ENCODE results near the gene NUDT1. TPM values are rescaled to one million over a fixed set of nuclear protein-coding genes. Genes with fewer than 3 reads are reported as not detected.

Gene NUDT1
- total RNA-seq, 2 experiments from 2014 or later: 12.8 to 13.0 TPM

- H3K4me3 ChIP-seq (ENCODE audit: low read length): no peak overlapping the region
- no peak overlapping the region for H3K27ac ChIP-seq (ENCODE audit: low read depth in 1 of 2, low read length in 2 of 2)
- Mint-ChIP-seq H3K4me3 (no peak overlapping the region), H3K9me3 (no peaks in the 10 kb centered on the region), H3K27me3 (no peaks in the 10 kb centered on the region), H3K36me3 (ENCODE audit: low read depth) (no peaks in the 10 kb centered on the region), H3K27ac (no peak overlapping the region), H3K4me1 (ENCODE audit: low read depth) (no peaks in the 10 kb centered on the region)
- H3K27me3 ChIP-seq (ENCODE audit: control insufficient read depth in 1 of 2, insufficient read depth in 2 of 2, low read length in 2 of 2): no peaks in the 10 kb centered on the region
- intact Hi-C loops (cut with DNase I, micrococcal nuclease): no loop called here
- DNase-seq (no peak), ATAC-seq (ENCODE audit: poor library complexity) (no peak)
- peaks cover 0 to 5% of the 10 kb centered on the region in 2 experiments for H3K9me3 ChIP-seq (ENCODE audit: control insufficient read depth in 1 of 2, insufficient read depth in 1 of 2, low read length in 2 of 2)
- ChIA-PET POLR2A (no interaction called here), CTCF (no interaction called here)
- H3K36me3 ChIP-seq (ENCODE audit: insufficient read depth, low read length): no peaks in the 10 kb centered on the region
- TF ChIP-seq, protein P1, sequence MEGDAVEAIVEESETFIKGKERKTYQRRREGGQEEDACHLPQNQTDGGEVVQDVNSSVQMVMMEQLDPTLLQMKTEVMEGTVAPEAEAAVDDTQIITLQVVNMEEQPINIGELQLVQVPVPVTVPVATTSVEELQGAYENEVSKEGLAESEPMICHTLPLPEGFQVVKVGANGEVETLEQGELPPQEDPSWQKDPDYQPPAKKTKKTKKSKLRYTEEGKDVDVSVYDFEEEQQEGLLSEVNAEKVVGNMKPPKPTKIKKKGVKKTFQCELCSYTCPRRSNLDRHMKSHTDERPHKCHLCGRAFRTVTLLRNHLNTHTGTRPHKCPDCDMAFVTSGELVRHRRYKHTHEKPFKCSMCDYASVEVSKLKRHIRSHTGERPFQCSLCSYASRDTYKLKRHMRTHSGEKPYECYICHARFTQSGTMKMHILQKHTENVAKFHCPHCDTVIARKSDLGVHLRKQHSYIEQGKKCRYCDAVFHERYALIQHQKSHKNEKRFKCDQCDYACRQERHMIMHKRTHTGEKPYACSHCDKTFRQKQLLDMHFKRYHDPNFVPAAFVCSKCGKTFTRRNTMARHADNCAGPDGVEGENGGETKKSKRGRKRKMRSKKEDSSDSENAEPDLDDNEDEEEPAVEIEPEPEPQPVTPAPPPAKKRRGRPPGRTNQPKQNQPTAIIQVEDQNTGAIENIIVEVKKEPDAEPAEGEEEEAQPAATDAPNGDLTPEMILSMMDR (IDR thresholded peaks at IDR 0.05): no peak
- no peaks in the 10 kb centered on the region for H3K4me1 ChIP-seq (ENCODE audit: insufficient read depth, low read length)
Measured at GRCh38 chr7:2289111-2289586, 47.1 kb downstream of the NUDT1 start.

DNA sequence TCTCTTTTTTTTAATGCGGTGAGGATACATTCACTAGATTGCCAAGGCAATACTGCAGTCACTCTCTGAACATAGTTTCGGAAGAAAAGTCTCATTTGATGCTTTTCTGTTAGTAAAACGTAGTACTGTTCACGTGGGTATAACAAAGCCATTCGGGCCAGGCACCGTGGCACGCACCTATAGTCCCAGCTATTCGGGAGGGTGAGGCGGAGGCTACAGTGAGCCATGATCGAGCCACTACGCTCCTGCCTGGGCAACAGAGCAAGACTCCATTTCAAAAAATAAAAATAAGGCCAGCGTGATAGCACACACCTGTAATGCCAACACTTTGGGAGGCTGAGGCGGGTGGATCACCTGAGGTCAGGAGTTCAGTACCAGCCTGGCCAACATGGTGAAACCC is 47.6 kb downstream of the NUDT1 start:
- Mint-ChIP-seq H3K36me3 (ENCODE audit: low read depth) (no peaks in the 10 kb centered on the region), H3K4me1 (ENCODE audit: low read depth) (no peaks in the 10 kb centered on the region), H3K4me3 (no peak overlapping the region), H3K27me3 (no peaks in the 10 kb centered on the region), H3K9me3 (no peaks in the 10 kb centered on the region), H3K27ac (no peak overlapping the region)
- ATAC-seq (ENCODE audit: poor library complexity): no peak
- POLR2A ChIA-PET: no interaction called here
- H3K9me3 ChIP-seq (ENCODE audit: control insufficient read depth in 1 of 2, insufficient read depth in 1 of 2, low read length in 2 of 2): peaks cover 0 to 5% of the 10 kb centered on the region in 2 experiments
- no peaks in the 10 kb centered on the region for H3K4me1 ChIP-seq (ENCODE audit: insufficient read depth, low read length)
- intact Hi-C loops (cut with DNase I, micrococcal nuclease): no loop called here
- TF ChIP-seq, protein P1 (IDR thresholded peaks at IDR 0.05): no peak
- H3K27me3 ChIP-seq (ENCODE audit: control insufficient read depth in 1 of 2, insufficient read depth in 2 of 2, low read length in 2 of 2): no peaks in the 10 kb centered on the region
- H3K27ac ChIP-seq (ENCODE audit: low read depth in 1 of 2, low read length in 2 of 2): no peak overlapping the region
- H3K4me3 ChIP-seq (ENCODE audit: low read length): no peak overlapping the region
- no peak for DNase-seq
- no peaks in the 10 kb centered on the region for H3K36me3 ChIP-seq (ENCODE audit: insufficient read depth, low read length)
- CTCF ChIA-PET: no interaction called here

DNA sequence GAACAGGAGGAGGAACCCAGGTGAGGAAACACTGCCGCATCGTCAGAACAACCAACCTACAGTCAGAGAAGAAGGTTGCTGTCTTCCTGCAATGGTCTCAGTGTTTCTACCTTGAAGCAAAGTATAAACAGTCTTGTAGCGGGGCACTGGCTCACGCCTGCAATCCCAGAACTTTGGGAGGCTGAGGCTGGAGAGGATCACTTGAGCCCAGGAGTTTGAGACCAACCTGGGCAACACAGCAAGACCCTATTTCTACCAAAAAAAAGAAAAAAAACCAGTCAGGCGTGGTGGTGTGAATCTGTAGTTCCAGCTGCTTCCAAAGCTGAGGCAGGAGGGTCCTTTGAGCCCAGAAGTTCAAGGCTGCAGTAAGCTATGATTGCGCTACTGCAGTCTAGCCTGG is 48.9 kb downstream of the NUDT1 start:
- Mint-ChIP-seq H3K4me3 (no peak overlapping the region), H3K4me1 (ENCODE audit: low read depth) (no peaks in the 10 kb centered on the region), H3K9me3 (no peaks in the 10 kb centered on the region), H3K27ac (no peak overlapping the region), H3K36me3 (ENCODE audit: low read depth) (no peaks in the 10 kb centered on the region), H3K27me3 (no peaks in the 10 kb centered on the region)
- DNase-seq: no peak
- Histone ChIP-seq H3K4me3 (ENCODE audit: low read length) (no peak overlapping the region), H3K4me1 (ENCODE audit: insufficient read depth, low read length) (no peaks in the 10 kb centered on the region), H3K9me3 (ENCODE audit: control insufficient read depth in 1 of 2, insufficient read depth in 1 of 2, low read length in 2 of 2) (peaks cover 0 to 5% of the 10 kb centered on the region in 2 experiments), H3K27me3 (ENCODE audit: control insufficient read depth in 1 of 2, insufficient read depth in 2 of 2, low read length in 2 of 2) (no peaks in the 10 kb centered on the region), H3K36me3 (ENCODE audit: insufficient read depth, low read length) (no peaks in the 10 kb centered on the region), H3K27ac (ENCODE audit: low read depth in 1 of 2, low read length in 2 of 2) (no peak overlapping the region)
- TF ChIP-seq, protein P1 (IDR thresholded peaks at IDR 0.05): no peak
- intact Hi-C loops (cut with DNase I, micrococcal nuclease): no loop called here
- CTCF ChIA-PET: no interaction called here
- POLR2A ChIA-PET: interaction anchor here (0.7 kb wide), 1 partner anchor 27 kb away, joined by 3 read pairs; no protein-coding TSS in a partner anchor
- no peak for ATAC-seq (ENCODE audit: poor library complexity)
